ENCODE data around the gene WWOX.

Gene WWOX

GRCh38 chr16:78395035-78395434, 295.6 kb downstream of the WWOX start:
- Histone ChIP-seq H3K36me3 (ENCODE audit: insufficient read depth, low read length) (no peaks in the 10 kb centered on the region), H3K4me3 (ENCODE audit: low read length) (no peak overlapping the region), H3K4me1 (ENCODE audit: insufficient read depth, low read length) (no peaks in the 10 kb centered on the region), H2AFZ (ENCODE audit: low read depth, low read length) (no peak overlapping the region), H3K27me3 (ENCODE audit: insufficient read depth, low read length) (no peaks in the 10 kb centered on the region), H3K9me3 (ENCODE audit: low read length) (peaks cover 6% of the 10 kb centered on the region)

GRCh38 chr16:78396046-78396445, 296.6 kb downstream of the WWOX start:
- H2AFZ ChIP-seq (ENCODE audit: low read depth, low read length), result no peak overlapping the region
- H3K4me3 ChIP-seq (ENCODE audit: low read length), result no peak overlapping the region
- no peaks in the 10 kb centered on the region for H3K4me1 ChIP-seq (ENCODE audit: insufficient read depth, low read length)
- no peaks in the 10 kb centered on the region for H3K27me3 ChIP-seq (ENCODE audit: insufficient read depth, low read length)
- no peaks in the 10 kb centered on the region for H3K36me3 ChIP-seq (ENCODE audit: insufficient read depth, low read length)
- H3K9me3 ChIP-seq (ENCODE audit: low read length), result peaks cover 6% of the 10 kb centered on the region

GRCh38 chr16:78396673-78397072, 297.2 kb downstream of the WWOX start:
- H3K36me3 ChIP-seq (ENCODE audit: insufficient read depth, low read length), result no peaks in the 10 kb centered on the region
- H3K4me1 ChIP-seq (ENCODE audit: insufficient read depth, low read length), result no peaks in the 10 kb centered on the region
- peaks cover 6% of the 10 kb centered on the region for H3K9me3 ChIP-seq (ENCODE audit: low read length)
- no peak overlapping the region for H3K4me3 ChIP-seq (ENCODE audit: low read length)
- H3K27me3 ChIP-seq (ENCODE audit: insufficient read depth, low read length), result no peaks in the 10 kb centered on the region
- no peak overlapping the region for H2AFZ ChIP-seq (ENCODE audit: low read depth, low read length)

- Histone ChIP-seq H3K36me3 (ENCODE audit: insufficient read depth, low read length) (no peaks in the 10 kb centered on the region), H3K4me1 (ENCODE audit: insufficient read depth, low read length) (no peaks in the 10 kb centered on the region), H3K27me3 (ENCODE audit: insufficient read depth, low read length) (no peaks in the 10 kb centered on the region), H3K4me3 (ENCODE audit: low read length) (no peak overlapping the region), H3K9me3 (ENCODE audit: low read length) (no peaks in the 10 kb centered on the region), H2AFZ (ENCODE audit: low read depth, low read length) (no peak overlapping the region)
Measured at GRCh38 chr16:78399384-78399783, 299.9 kb downstream of the WWOX start.

- H3K9me3 ChIP-seq (ENCODE audit: low read length), result peaks cover 4% of the 10 kb centered on the region
- no peaks in the 10 kb centered on the region for H3K36me3 ChIP-seq (ENCODE audit: insufficient read depth, low read length)
Measured at GRCh38 chr16:78402833-78403232, 303.4 kb downstream of the WWOX start.

GRCh38 chr16:78405040-78405439, 305.6 kb downstream of the WWOX start:
- no peaks in the 10 kb centered on the region for H3K36me3 ChIP-seq (ENCODE audit: insufficient read depth, low read length)
- H2AFZ ChIP-seq (ENCODE audit: low read depth, low read length), result no peak overlapping the region
- no peaks in the 10 kb centered on the region for H3K27me3 ChIP-seq (ENCODE audit: insufficient read depth, low read length)
- H3K9me3 ChIP-seq (ENCODE audit: low read length), result peaks cover 9% of the 10 kb centered on the region
- no peak overlapping the region for H3K4me3 ChIP-seq (ENCODE audit: low read length)
- no peaks in the 10 kb centered on the region for H3K4me1 ChIP-seq (ENCODE audit: insufficient read depth, low read length)

More at GRCh38 chr16:78402833-78403232, 303.4 kb downstream of the WWOX start:
- no peaks in the 10 kb centered on the region for H3K4me1 ChIP-seq (ENCODE audit: insufficient read depth, low read length)
- no peak overlapping the region for H2AFZ ChIP-seq (ENCODE audit: low read depth, low read length)
- no peak overlapping the region for H3K4me3 ChIP-seq (ENCODE audit: low read length)
- H3K27me3 ChIP-seq (ENCODE audit: insufficient read depth, low read length), result no peaks in the 10 kb centered on the region

GRCh38 chr16:78405833-78406232, 306.4 kb downstream of the WWOX start:
- Histone ChIP-seq H3K4me3 (ENCODE audit: low read length) (no peak overlapping the region), H3K27me3 (ENCODE audit: insufficient read depth, low read length) (no peaks in the 10 kb centered on the region), H2AFZ (ENCODE audit: low read depth, low read length) (no peak overlapping the region), H3K9me3 (ENCODE audit: low read length) (peaks cover 9% of the 10 kb centered on the region), H3K4me1 (ENCODE audit: insufficient read depth, low read length) (no peaks in the 10 kb centered on the region), H3K36me3 (ENCODE audit: insufficient read depth, low read length) (no peaks in the 10 kb centered on the region)

- H3K4me1 ChIP-seq (ENCODE audit: insufficient read depth, low read length), result no peaks in the 10 kb centered on the region
- H3K4me3 ChIP-seq (ENCODE audit: low read length), result no peak overlapping the region
Measured at GRCh38 chr16:78407191-78407590, 307.7 kb downstream of the WWOX start.

GRCh38 chr16:78413651-78414050, 314.2 kb downstream of the WWOX start:
- H3K27me3 ChIP-seq (ENCODE audit: insufficient read depth, low read length), result no peaks in the 10 kb centered on the region
- H3K4me1 ChIP-seq (ENCODE audit: insufficient read depth, low read length), result no peaks in the 10 kb centered on the region
- no peak overlapping the region for H2AFZ ChIP-seq (ENCODE audit: low read depth, low read length)
- no peak overlapping the region for H3K4me3 ChIP-seq (ENCODE audit: low read length)
- H3K9me3 ChIP-seq (ENCODE audit: low read length), result peaks cover 9% of the 10 kb centered on the region
- H3K36me3 ChIP-seq (ENCODE audit: insufficient read depth, low read length), result no peaks in the 10 kb centered on the region

More at GRCh38 chr16:78407191-78407590, 307.7 kb downstream of the WWOX start:
- H3K36me3 ChIP-seq (ENCODE audit: insufficient read depth, low read length), result no peaks in the 10 kb centered on the region
- no peaks in the 10 kb centered on the region for H3K27me3 ChIP-seq (ENCODE audit: insufficient read depth, low read length)
- no peak overlapping the region for H2AFZ ChIP-seq (ENCODE audit: low read depth, low read length)
- peaks cover 12% of the 10 kb centered on the region for H3K9me3 ChIP-seq (ENCODE audit: low read length)

- H2AFZ ChIP-seq (ENCODE audit: low read depth, low read length), result no peak overlapping the region
- H3K4me3 ChIP-seq (ENCODE audit: low read length), result no peak overlapping the region
- no peaks in the 10 kb centered on the region for H3K27me3 ChIP-seq (ENCODE audit: insufficient read depth, low read length)
- H3K36me3 ChIP-seq (ENCODE audit: insufficient read depth, low read length), result no peaks in the 10 kb centered on the region
- no peaks in the 10 kb centered on the region for H3K4me1 ChIP-seq (ENCODE audit: insufficient read depth, low read length)
- H3K9me3 ChIP-seq (ENCODE audit: low read length), result peaks cover 6% of the 10 kb centered on the region
Measured at GRCh38 chr16:78415013-78415412, 315.6 kb downstream of the WWOX start.

- peaks cover 5% of the 10 kb centered on the region for H3K9me3 ChIP-seq (ENCODE audit: low read length)
- no peaks in the 10 kb centered on the region for H3K36me3 ChIP-seq (ENCODE audit: insufficient read depth, low read length)
- no peak overlapping the region for H2AFZ ChIP-seq (ENCODE audit: low read depth, low read length)
- H3K4me1 ChIP-seq (ENCODE audit: insufficient read depth, low read length), result no peaks in the 10 kb centered on the region
- no peaks in the 10 kb centered on the region for H3K27me3 ChIP-seq (ENCODE audit: insufficient read depth, low read length)
- H3K4me3 ChIP-seq (ENCODE audit: low read length), result no peak overlapping the region
Measured at GRCh38 chr16:78415669-78416068, 316.2 kb downstream of the WWOX start.

GRCh38 chr16:78416400-78416799, 316.9 kb downstream of the WWOX start:
- Histone ChIP-seq H3K36me3 (ENCODE audit: insufficient read depth, low read length) (no peaks in the 10 kb centered on the region), H3K4me3 (ENCODE audit: low read length) (no peak overlapping the region), H3K4me1 (ENCODE audit: insufficient read depth, low read length) (peaks cover 6% of the 10 kb centered on the region), H3K9me3 (ENCODE audit: low read length) (peaks cover 5% of the 10 kb centered on the region), H3K27me3 (ENCODE audit: insufficient read depth, low read length) (no peaks in the 10 kb centered on the region), H2AFZ (ENCODE audit: low read depth, low read length) (no peak overlapping the region)

- Histone ChIP-seq H2AFZ (ENCODE audit: low read depth, low read length) (no peak overlapping the region), H3K4me3 (ENCODE audit: low read length) (no peak overlapping the region), H3K9me3 (ENCODE audit: low read length) (no peaks in the 10 kb centered on the region), H3K4me1 (ENCODE audit: insufficient read depth, low read length) (peaks cover 10% of the 10 kb centered on the region), H3K36me3 (ENCODE audit: insufficient read depth, low read length) (no peaks in the 10 kb centered on the region), H3K27me3 (ENCODE audit: insufficient read depth, low read length) (no peaks in the 10 kb centered on the region)
Measured at GRCh38 chr16:78421181-78421708, 321.8 kb downstream of the WWOX start.

GRCh38 chr16:78425281-78425680, 325.8 kb downstream of the WWOX start:
- peaks cover 10% of the 10 kb centered on the region for H3K4me1 ChIP-seq (ENCODE audit: insufficient read depth, low read length)
- H3K4me3 ChIP-seq (ENCODE audit: low read length), result no peak overlapping the region
- H3K27me3 ChIP-seq (ENCODE audit: insufficient read depth, low read length), result no peaks in the 10 kb centered on the region
- no peaks in the 10 kb centered on the region for H3K36me3 ChIP-seq (ENCODE audit: insufficient read depth, low read length)
- no peak overlapping the region for H2AFZ ChIP-seq (ENCODE audit: low read depth, low read length)
- no peaks in the 10 kb centered on the region for H3K9me3 ChIP-seq (ENCODE audit: low read length)
